Fibroblast of pulmonary artery (primary cell): ENCODE measurements around the gene CCDC187.

Source experiments
- DNase-seq: peaks from one replicate; pipeline ENCODE4 v3.0.0-alpha.2; 2010; ENCODE audit warnings: low read depth
- H3K4me3 ChIP-seq: replicated peaks from 2 replicates; pipeline ENCODE4 v1.5.1; 2011; ENCODE audit warnings: low read depth, mild to moderate bottlenecking, control low read depth, low read length, moderate library complexity
- TF ChIP-seq, protein P1 (sequence below): IDR thresholded peaks from 2 replicates; pipeline ENCODE4 v1.5.1; 2011; ENCODE audit warnings: mild to moderate bottlenecking, control low read depth, low read length, inconsistent platforms; ENCODE audit errors: missing control alignments

The CCDC187 gene

GRCh38 chr9:136292591-136293448, 11.1 kb downstream of the CCDC187 start:
- TF ChIP-seq, protein P1, sequence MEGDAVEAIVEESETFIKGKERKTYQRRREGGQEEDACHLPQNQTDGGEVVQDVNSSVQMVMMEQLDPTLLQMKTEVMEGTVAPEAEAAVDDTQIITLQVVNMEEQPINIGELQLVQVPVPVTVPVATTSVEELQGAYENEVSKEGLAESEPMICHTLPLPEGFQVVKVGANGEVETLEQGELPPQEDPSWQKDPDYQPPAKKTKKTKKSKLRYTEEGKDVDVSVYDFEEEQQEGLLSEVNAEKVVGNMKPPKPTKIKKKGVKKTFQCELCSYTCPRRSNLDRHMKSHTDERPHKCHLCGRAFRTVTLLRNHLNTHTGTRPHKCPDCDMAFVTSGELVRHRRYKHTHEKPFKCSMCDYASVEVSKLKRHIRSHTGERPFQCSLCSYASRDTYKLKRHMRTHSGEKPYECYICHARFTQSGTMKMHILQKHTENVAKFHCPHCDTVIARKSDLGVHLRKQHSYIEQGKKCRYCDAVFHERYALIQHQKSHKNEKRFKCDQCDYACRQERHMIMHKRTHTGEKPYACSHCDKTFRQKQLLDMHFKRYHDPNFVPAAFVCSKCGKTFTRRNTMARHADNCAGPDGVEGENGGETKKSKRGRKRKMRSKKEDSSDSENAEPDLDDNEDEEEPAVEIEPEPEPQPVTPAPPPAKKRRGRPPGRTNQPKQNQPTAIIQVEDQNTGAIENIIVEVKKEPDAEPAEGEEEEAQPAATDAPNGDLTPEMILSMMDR: no peak
- DNase-seq: no peak
- H3K4me3 ChIP-seq: no peak overlapping the region

DNA sequence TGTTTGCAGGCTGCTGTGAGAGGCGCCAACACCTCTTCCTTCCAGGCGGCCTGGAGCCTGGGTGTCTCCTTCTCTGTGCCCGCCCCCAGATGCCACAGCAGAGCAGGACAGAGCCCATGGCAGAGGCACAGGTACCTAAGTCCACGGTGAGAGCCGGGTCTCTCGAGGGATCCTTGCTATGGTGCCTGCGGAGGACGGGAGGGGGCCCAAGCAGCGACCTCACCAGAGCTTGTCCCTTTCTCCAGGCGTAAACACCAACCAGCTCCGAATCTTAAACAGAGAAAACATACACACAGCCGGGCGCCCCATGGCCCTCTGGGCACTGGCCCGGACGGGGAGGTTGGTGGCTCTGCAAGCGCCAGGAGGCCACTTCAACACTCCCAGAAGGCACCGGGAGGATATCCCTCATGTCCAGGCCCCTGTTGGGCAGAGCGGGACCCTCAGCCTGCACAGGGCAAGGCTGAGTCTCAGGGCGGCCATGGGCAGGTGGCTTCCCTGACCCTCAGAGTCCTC, 11.8 kb downstream of the CCDC187 start:
- DNase-seq: no peak
- no peak overlapping the region for H3K4me3 ChIP-seq
- TF ChIP-seq, protein P1: no peak

DNA sequence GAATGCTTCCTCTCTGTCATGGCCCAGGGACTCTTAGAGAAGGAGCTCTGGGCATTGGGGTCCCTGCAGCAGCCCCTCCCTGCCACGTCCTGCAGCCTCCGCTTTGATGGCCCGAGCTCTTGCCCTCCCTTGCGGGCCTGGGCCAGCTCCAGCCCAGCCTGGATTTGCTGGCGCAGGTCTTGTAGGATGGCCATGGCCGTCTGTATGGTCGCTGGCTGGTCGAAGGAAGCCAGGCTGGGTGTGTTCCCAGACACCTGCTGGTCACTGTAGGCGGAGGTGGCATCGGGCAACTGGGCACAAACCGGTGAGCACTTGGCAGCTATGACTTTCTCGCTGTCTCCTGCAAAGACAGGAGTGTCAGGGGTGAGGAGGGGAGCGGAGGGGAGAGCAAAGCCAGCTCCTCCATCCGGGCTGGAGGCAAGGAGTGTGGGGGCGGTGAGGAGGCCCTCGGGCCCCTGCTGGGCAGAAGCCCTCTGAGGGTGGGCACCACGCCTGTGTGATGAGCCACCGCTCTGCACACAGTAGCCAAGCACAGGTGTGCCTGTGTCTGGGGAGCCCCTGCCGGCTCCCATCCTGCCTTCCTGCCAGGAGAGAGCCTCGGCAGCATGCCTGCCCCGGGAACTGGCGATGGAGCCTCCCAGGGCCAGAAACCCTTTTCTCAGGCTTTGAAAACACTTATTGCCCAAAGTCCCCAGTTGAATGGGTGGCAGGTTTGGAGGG, 12.4 kb downstream of the CCDC187 start:
- H3K4me3 ChIP-seq: no peak overlapping the region
- no peak for DNase-seq
- TF ChIP-seq, protein P1: no peak

GRCh38 chr9:136290508-136291000, 13.3 kb downstream of the CCDC187 start:
- DNase-seq: no peak
- TF ChIP-seq, protein P1: no peak
- no peak overlapping the region for H3K4me3 ChIP-seq

GRCh38 chr9:136289651-136290507, 14.0 kb downstream of the CCDC187 start:
- no peak overlapping the region for H3K4me3 ChIP-seq
- DNase-seq: no peak
- TF ChIP-seq, protein P1: no peak

- TF ChIP-seq, protein P1: no peak
- no peak overlapping the region for H3K4me3 ChIP-seq
- no peak for DNase-seq
Measured at GRCh38 chr9:136287960-136288753, 15.7 kb downstream of the CCDC187 start.
